Activated T-cell treated with anti-CD3 and anti-CD28 coated beads, Interleukin-2, amount 50 U/mL, for 48 hours (primary cell): Measurements from ENCODE around the gene PRDM12.

Experiments
- DNase-seq, 2 experiments: peaks; one replicate each; pipeline ENCODE4 v3.0.0-alpha.2; 2020

PRDM12 gene

GRCh38 chr9:130693101-130693425 lies 28.7 kb downstream of the PRDM12 start:
- no peak for DNase-seq

GRCh38 chr9:130693426-130694191 lies 29.2 kb downstream of the PRDM12 start, which contains the start of gene EXOSC2:
Gene EXOSC2, plus strand, starts transcription at chr9:130693780. Its CDS starts 12 bp downstream, at chr9:130693792.
- peak; percentile 98 for DNase-seq

- DNase-seq: no peak
Measured at GRCh38 chr9:130694205-130694604, 29.8 kb downstream of the PRDM12 start.

- no peak for DNase-seq
Measured at GRCh38 chr9:130696139-130696650, 31.8 kb downstream of the PRDM12 start.

GRCh38 chr9:130696996-130697395 lies 32.6 kb downstream of the PRDM12 start:
- DNase-seq: no peak

GRCh38 chr9:130698514-130698913 lies 34.1 kb downstream of the PRDM12 start:
- no peak for DNase-seq

GRCh38 chr9:130699047-130699446 lies 34.7 kb downstream of the PRDM12 start:
- DNase-seq: no peak

GRCh38 chr9:130701059-130702022 lies 36.9 kb downstream of the PRDM12 start:
- DNase-seq: peak; percentile 80 to 84

GRCh38 chr9:130703501-130703900 lies 39.1 kb downstream of the PRDM12 start:
- DNase-seq: no peak

GRCh38 chr9:130707225-130707976 lies 43.0 kb downstream of the PRDM12 start:
- peak; percentile 72 to 75 for DNase-seq

GRCh38 chr9:130710822-130711352 lies 46.5 kb downstream of the PRDM12 start:
- no peak for DNase-seq

- no peak for DNase-seq
Measured at GRCh38 chr9:130711469-130711868, 47.1 kb downstream of the PRDM12 start.

- peak; percentile 96 for DNase-seq
Measured at GRCh38 chr9:130712564-130713285, 48.3 kb downstream of the PRDM12 start.

GRCh38 chr9:130713286-130713960 lies 49.0 kb downstream of the PRDM12 start:
- peak in 1 of 2 experiments; percentile 37 for DNase-seq

- DNase-seq: no peak
Measured at GRCh38 chr9:130714586-130715110, 50.3 kb downstream of the PRDM12 start.

GRCh38 chr9:130715270-130715669 lies 50.9 kb downstream of the PRDM12 start:
- DNase-seq: no peak

GRCh38 chr9:130718562-130718961 lies 54.2 kb downstream of the PRDM12 start:
- no peak for DNase-seq

GRCh38 chr9:130720762-130721161 lies 56.4 kb downstream of the PRDM12 start:
- no peak for DNase-seq

- no peak for DNase-seq
Measured at GRCh38 chr9:130728721-130729120, 64.3 kb downstream of the PRDM12 start.

- no peak for DNase-seq
Measured at GRCh38 chr9:130729145-130729544, 64.8 kb downstream of the PRDM12 start.

GRCh38 chr9:130731355-130731754 lies 67.0 kb downstream of the PRDM12 start:
- DNase-seq: no peak
